IPS DF 19.7 (cell line): ENCODE data around the gene RABGAP1L.
"Not testable (repeated sequence)": the region's sequence is repeated elsewhere in the genome, so short reads cannot be mapped to it uniquely, and the experiment has no call there.

ENCODE experiments used
- DNase-seq: peaks from one replicate; pipeline ENCODE4 v3.0.0-alpha.2; 2013; ENCODE audit warnings: low read depth, low spot score

The RABGAP1L gene

GRCh38 chr1:175033953-175034352, 874.6 kb downstream of the RABGAP1L start:
- no peak for DNase-seq

GRCh38 chr1:175034775-175035174, 875.5 kb downstream of the RABGAP1L start:
- no peak for DNase-seq

GRCh38 chr1:175035865-175036264, 876.5 kb downstream of the RABGAP1L start:
- no peak for DNase-seq

- DNase-seq = no peak
These were observed 877.2 kb downstream of the RABGAP1L start for GRCh38 chr1:175036476-175036875.

- DNase-seq = no peak
These were observed 878.1 kb downstream of the RABGAP1L start for GRCh38 chr1:175037416-175037815.

- DNase-seq = no peak
These were observed 881.1 kb downstream of the RABGAP1L start for GRCh38 chr1:175040324-175040879.

GRCh38 chr1:175042650-175043049, 883.3 kb downstream of the RABGAP1L start:
- no peak for DNase-seq

- no peak for DNase-seq
These were observed 884.5 kb downstream of the RABGAP1L start for GRCh38 chr1:175043824-175044223.

- not testable (repeated sequence) for DNase-seq
These were observed 885.3 kb downstream of the RABGAP1L start for GRCh38 chr1:175044591-175044990.
